ENCODE measurements around the gene UBAP2L.

DNA sequence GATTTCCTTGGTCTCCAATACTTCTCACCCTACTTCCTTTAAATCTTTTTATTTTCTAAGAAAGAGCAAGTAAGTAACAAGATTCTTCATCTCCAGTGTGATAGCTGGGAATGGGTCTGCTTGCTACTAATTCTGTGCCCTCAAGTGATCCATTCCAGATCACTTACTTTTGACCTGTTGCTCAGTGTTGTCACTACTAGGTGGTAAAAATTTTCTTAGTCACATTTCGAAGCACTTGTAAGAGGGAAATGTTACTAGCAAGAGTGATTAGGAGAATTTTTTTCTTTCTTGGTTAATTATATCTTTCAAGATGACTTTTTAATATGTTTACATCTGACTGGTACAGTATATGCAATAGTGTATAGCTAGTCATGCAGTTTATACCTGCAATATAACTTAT is 2.2 kb downstream of the UBAP2L start:
- TF ChIP-seq, protein P1, sequence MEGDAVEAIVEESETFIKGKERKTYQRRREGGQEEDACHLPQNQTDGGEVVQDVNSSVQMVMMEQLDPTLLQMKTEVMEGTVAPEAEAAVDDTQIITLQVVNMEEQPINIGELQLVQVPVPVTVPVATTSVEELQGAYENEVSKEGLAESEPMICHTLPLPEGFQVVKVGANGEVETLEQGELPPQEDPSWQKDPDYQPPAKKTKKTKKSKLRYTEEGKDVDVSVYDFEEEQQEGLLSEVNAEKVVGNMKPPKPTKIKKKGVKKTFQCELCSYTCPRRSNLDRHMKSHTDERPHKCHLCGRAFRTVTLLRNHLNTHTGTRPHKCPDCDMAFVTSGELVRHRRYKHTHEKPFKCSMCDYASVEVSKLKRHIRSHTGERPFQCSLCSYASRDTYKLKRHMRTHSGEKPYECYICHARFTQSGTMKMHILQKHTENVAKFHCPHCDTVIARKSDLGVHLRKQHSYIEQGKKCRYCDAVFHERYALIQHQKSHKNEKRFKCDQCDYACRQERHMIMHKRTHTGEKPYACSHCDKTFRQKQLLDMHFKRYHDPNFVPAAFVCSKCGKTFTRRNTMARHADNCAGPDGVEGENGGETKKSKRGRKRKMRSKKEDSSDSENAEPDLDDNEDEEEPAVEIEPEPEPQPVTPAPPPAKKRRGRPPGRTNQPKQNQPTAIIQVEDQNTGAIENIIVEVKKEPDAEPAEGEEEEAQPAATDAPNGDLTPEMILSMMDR (IDR thresholded peaks at IDR 0.05; ENCODE audit: insufficient read depth, low read length, poor library complexity, severe bottlenecking) = no peak
- no peak for TF ChIP-seq EZH2phosphoT487 (conservative IDR thresholded peaks at IDR 0.05; ENCODE audit: low read length)

Data from SU-DHL-6 (cell line).